Measurements from ENCODE around the gene HOXA4.

Gene HOXA4

DNA sequence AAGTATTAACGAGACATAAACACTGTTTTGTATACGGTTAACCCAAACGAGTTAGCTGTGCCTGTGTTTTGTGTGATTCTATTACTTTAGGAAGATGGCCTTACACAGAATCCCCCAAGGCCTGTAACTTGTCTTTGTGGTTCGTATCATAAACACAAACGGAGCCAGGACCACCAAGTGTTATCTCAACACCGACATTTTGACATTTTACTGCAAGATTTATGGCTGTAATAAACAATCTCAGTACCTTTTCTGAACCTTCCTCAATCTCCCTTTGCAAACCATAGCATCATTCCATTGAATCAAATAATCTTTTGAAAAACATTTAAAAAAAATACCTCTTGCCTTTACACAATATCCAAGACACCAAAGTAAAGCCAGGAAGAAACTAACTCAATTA, 2.4 kb upstream of the HOXA4 start:
- H3K4me3 ChIP-seq (ENCODE audit: low read depth, low read length): no peak overlapping the region
- DNase-seq (ENCODE audit: low read depth): no peak
- TF ChIP-seq, protein P1, sequence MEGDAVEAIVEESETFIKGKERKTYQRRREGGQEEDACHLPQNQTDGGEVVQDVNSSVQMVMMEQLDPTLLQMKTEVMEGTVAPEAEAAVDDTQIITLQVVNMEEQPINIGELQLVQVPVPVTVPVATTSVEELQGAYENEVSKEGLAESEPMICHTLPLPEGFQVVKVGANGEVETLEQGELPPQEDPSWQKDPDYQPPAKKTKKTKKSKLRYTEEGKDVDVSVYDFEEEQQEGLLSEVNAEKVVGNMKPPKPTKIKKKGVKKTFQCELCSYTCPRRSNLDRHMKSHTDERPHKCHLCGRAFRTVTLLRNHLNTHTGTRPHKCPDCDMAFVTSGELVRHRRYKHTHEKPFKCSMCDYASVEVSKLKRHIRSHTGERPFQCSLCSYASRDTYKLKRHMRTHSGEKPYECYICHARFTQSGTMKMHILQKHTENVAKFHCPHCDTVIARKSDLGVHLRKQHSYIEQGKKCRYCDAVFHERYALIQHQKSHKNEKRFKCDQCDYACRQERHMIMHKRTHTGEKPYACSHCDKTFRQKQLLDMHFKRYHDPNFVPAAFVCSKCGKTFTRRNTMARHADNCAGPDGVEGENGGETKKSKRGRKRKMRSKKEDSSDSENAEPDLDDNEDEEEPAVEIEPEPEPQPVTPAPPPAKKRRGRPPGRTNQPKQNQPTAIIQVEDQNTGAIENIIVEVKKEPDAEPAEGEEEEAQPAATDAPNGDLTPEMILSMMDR (conservative IDR thresholded peaks at IDR 0.05; ENCODE audit: low read depth, low read length): no peak

DNA sequence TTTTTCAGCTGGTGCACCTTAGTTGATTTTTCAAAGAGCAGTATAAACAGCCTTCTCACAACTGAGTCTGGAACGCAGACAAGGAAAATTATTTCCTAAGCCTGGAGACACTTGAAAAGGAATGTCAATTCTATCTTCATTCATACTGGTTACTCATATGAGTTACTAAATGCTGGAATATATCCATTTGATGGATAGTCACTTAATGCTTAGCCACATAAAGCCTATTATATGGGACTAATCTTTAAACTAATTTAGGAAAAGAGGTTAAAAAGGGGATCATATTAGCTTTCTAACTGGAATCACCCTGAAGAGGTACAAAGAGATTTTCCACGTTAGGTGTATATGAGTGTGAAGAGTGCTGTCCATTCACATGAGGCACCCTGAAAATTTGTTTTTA, 1.7 kb upstream of the HOXA4 start:
- no peak for DNase-seq (ENCODE audit: low read depth)
- TF ChIP-seq, protein P1 (conservative IDR thresholded peaks at IDR 0.05; ENCODE audit: low read depth, low read length): no peak
- no peak overlapping the region for H3K4me3 ChIP-seq (ENCODE audit: low read depth, low read length)

DNA sequence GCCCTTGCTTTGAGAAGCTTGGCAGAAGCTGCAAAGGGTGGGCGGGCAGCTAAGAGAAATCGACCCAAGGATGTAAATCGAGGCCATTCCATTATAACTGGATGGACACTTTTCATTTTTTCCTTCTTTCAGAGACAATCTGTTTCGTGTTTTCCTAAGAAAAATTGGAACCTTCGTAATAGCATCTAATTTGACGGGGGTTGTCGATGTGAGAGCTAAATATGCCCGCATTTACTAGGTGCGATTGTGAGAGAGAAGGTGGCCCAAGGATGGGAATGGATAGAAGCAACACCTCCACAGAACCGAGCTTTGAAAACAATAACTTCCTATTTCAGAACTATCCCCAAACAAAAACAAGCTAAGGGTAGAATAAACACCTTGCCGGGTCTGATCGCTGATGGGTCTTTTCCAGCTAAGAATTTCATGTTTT, 848 bp upstream of the HOXA4 start:
- no peak overlapping the region for H3K4me3 ChIP-seq (ENCODE audit: low read depth, low read length)
- no peak for DNase-seq (ENCODE audit: low read depth)
- TF ChIP-seq, protein P1 (conservative IDR thresholded peaks at IDR 0.05; ENCODE audit: low read depth, low read length): no peak

DNA sequence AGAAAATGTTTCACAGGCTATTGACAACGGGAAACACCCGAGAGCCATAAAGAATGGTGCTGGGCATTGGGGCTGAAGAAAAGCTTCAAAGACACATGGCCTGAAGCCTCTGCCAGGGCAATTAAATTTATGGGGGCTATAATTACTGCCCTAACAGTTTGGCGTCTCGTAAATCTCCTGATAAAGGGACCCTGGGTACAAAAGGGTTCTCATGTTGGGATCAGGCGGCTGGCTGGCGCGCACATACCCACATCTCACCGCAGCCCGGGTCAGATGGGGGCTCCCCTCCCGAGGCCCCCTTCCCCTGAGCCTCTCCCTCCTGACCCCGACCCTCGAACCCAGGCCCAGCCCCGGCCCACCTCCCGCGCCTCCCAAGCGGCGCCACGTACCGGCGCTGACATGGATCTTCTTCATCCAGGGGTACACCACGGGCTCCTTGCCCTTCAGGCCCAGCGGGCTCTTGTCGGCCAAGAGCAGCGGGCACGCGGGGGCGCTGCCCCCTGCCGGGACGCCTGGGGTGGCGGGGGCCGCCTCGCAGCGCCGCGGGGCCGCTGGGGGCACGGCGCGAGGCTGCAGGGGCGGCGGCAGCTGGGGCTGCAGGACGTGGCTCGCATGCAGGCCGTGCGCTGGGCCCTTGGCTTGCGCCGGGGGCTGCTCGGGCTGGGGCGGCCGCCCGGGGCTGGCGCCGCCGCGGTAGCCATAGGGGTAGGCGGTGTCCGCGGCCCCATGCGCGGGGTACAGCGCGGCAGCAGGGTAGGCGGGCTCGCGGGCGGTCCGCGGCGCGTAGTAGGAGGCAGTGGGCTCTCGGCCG, 623 bp downstream of the HOXA4 start:
- H3K4me3 ChIP-seq (ENCODE audit: low read depth, low read length): no peak overlapping the region
- TF ChIP-seq, protein P1 (conservative IDR thresholded peaks at IDR 0.05; ENCODE audit: low read depth, low read length): no peak
- no peak for DNase-seq (ENCODE audit: low read depth)

DNA sequence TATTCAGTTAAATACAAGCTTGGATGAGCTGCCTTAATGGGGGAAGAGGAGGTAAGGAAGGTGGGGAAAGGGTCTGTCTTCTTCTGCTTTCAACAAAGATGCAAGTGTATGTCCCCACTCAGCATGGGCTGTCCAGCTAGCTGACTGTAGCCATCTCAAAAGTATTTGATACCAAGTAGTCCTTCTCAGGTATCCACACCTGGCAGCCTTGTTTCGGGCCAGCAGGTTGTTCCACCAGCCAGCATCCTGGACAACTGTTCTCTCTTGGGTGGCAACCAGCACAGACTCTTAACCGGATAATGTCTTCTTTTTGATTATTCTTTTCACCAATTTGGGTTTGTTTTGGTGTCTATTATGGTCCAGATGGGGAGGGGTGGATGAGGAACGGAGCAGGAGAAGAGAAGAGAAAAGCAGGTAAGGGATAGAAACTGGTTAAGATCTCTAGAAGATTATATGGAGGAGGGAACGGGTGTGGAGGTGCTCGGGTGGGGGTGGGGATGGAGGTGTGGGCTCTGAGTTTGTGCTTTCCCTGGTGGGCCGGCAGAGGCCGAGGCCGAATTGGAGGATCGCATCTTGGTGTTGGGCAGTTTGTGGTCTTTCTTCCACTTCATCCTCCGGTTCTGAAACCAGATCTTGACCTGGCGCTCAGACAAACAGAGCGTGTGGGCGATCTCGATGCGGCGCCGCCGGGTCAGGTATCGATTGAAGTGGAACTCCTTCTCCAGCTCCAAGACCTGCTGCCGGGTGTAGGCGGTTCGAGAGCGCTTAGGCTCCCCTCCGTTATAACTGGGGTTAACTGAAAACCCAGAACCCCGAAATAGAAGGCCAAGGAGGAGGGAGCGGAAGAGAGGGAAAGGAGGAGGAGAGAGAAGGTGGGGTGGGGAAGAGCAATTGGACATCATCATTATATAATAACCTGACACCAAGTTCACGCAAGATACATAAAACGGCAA, 1.5 kb downstream of the HOXA4 start:
- TF ChIP-seq, protein P1 (conservative IDR thresholded peaks at IDR 0.05; ENCODE audit: low read depth, low read length): no peak
- H3K4me3 ChIP-seq (ENCODE audit: low read depth, low read length): no peak overlapping the region
- DNase-seq (ENCODE audit: low read depth): no peak

DNA sequence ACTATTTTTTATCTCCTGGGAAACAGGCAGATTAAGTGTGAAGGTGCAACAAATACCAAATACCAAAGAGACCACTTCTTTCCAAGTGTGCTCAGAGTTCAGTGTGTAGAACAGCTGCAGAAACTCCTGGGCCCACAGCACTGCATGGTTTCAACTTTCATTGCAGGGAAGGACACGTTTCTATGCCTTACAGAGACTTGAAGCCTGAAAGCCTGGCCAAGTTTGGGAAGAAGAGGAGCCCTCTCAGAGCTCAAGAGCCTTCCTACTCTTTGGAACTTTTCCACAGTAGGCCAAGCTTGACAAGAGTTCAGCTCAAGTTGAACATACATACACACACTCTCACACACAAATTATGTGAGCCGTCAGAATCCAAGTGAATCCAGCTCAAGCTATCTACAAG, 2.5 kb downstream of the HOXA4 start:
- H3K4me3 ChIP-seq (ENCODE audit: low read depth, low read length): no peak overlapping the region
- TF ChIP-seq, protein P1 (conservative IDR thresholded peaks at IDR 0.05; ENCODE audit: low read depth, low read length): no peak
- DNase-seq (ENCODE audit: low read depth): no peak
